Adipose tissue (tissue), 3 donors: ENCODE results near the gene XCL2. TPM values are rescaled to one million over a fixed set of nuclear protein-coding genes. Genes with fewer than 3 reads are reported as not detected.
"Not testable (repeated sequence)": the region's sequence is repeated elsewhere in the genome, so short reads cannot be mapped to it uniquely, and the experiment has no call there.

Experiments
- H3K27ac ChIP-seq: one replicate; pipeline ENCODE4 v1.5.1; 2013; ENCODE audit warnings: low read depth, low read length
- WGBS, 3 donors: extraction: QIAGEN DNeasy Blood & Tissue Kit; methylation state at CpG; one replicate each; pipeline ENCODE4 v1.1.7; 2013; 5-methylcytosine and 5-hydroxymethylcytosine counted together
- polyA plus RNA-seq, 3 donors: library from polyadenylated mRNA; stranded (reverse); fragments of 200-250 nt; gene quantifications; one replicate each; pipeline ENCODE4 v1.2.3, GENCODE V29; 2013
- donor health status: healthy with polysubstance abuse.
- donor health status: Bipolar disorder and iron deficiency.
- donor health status: healthy.

XCL2 gene
- polyA plus RNA-seq: not detected

- H3K27ac ChIP-seq: not testable (repeated sequence)
- 72 to 83% (median 80%) methylated on average over 4 to 5 of the region's 8 CpGs for WGBS, 3 donors
Observed at GRCh38 chr1:168543840-168544498, at the start of gene XCL2. XCL2 (minus strand) TSS chr1:168543997; CDS start chr1:168543964, 33 bp downstream.

GRCh38 chr1:168591641-168592250 lies 47.9 kb upstream of the XCL2 start:
- 57 to 69% (median 66%) methylated on average over 2 of the region's 2 CpGs for WGBS, 3 donors

GRCh38 chr1:168591066-168591465 lies 47.3 kb upstream of the XCL2 start:
- 81 to 89% (median 86%) methylated on average over 5 of the region's 5 CpGs for WGBS, 3 donors
- no peak overlapping the region for H3K27ac ChIP-seq

More at GRCh38 chr1:168591641-168592250, 47.9 kb upstream of the XCL2 start:
- H3K27ac ChIP-seq: no peak overlapping the region

GRCh38 chr1:168589167-168589566 lies 45.4 kb upstream of the XCL2 start:
- WGBS, 3 donors: 82 to 90% (median 87%) methylated on average over 2 of the region's 2 CpGs
- no peak overlapping the region for H3K27ac ChIP-seq

- WGBS, 3 donors: 60 to 100% (median 95%) methylated on average over 1 of the region's 1 CpG
Observed at GRCh38 chr1:168585937-168586336, 42.1 kb upstream of the XCL2 start.

GRCh38 chr1:168585191-168585590 lies 41.4 kb upstream of the XCL2 start:
- H3K27ac ChIP-seq: no peak overlapping the region
- WGBS, 3 donors: 67 to 74% (median 69%) methylated on average over 3 of the region's 3 CpGs

More at GRCh38 chr1:168585937-168586336, 42.1 kb upstream of the XCL2 start:
- H3K27ac ChIP-seq: no peak overlapping the region

- no peak overlapping the region for H3K27ac ChIP-seq
- 76 to 93% (median 89%) methylated on average over 6 of the region's 6 CpGs for WGBS, 3 donors
Observed at GRCh38 chr1:168583571-168583970, 39.8 kb upstream of the XCL2 start.

- WGBS, 3 donors: 61 to 74% (median 65%) methylated on average over 6 of the region's 6 CpGs
- no peak overlapping the region for H3K27ac ChIP-seq
Observed at GRCh38 chr1:168582688-168583336, 39.0 kb upstream of the XCL2 start.

GRCh38 chr1:168581817-168582572 lies 38.2 kb upstream of the XCL2 start:
- no peak overlapping the region for H3K27ac ChIP-seq
- 85 to 93% (median 88%) methylated on average over 4 of the region's 4 CpGs for WGBS, 3 donors

- not testable (repeated sequence) for H3K27ac ChIP-seq
- 78 to 86% (median 80%) methylated on average over 7 of the region's 7 CpGs for WGBS, 3 donors
Observed at GRCh38 chr1:168580991-168581390, 37.2 kb upstream of the XCL2 start.

- WGBS, 3 donors: 83 to 100% (median 93%) methylated on average over 2 of the region's 2 CpGs
Observed at GRCh38 chr1:168580290-168580689, 36.5 kb upstream of the XCL2 start.

GRCh38 chr1:168578531-168579185 lies 34.9 kb upstream of the XCL2 start:
- WGBS, 3 donors: 49 to 67% (median 59%) methylated on average over 2 of the region's 2 CpGs

More at GRCh38 chr1:168580290-168580689, 36.5 kb upstream of the XCL2 start:
- not testable (repeated sequence) for H3K27ac ChIP-seq

GRCh38 chr1:168576245-168576688 lies 32.5 kb upstream of the XCL2 start, which contains the start of gene XCL1:
XCL1 (plus strand) TSS chr1:168576605; CDS start chr1:168576638, 33 bp downstream.
- 76 to 80% (median 77%) methylated on average over 3 to 4 of the region's 6 CpGs for WGBS, 3 donors
- not testable (repeated sequence) for H3K27ac ChIP-seq

More at GRCh38 chr1:168578531-168579185, 34.9 kb upstream of the XCL2 start:
- H3K27ac ChIP-seq: not testable (repeated sequence)

GRCh38 chr1:168574234-168574633 lies 30.4 kb upstream of the XCL2 start:
- not testable (repeated sequence) for H3K27ac ChIP-seq
- WGBS, 3 donors: 1 to 3% (median 3%) methylated on average over 3 to 4 of the region's 4 CpGs

- H3K27ac ChIP-seq: no peak overlapping the region
- 93 to 95% (median 95%) methylated on average over 3 of the region's 3 CpGs for WGBS, 3 donors
Observed at GRCh38 chr1:168572633-168573032, 28.8 kb upstream of the XCL2 start.

GRCh38 chr1:168570652-168571051 lies 26.9 kb upstream of the XCL2 start:
- WGBS, 3 donors: 61 to 79% (median 62%) methylated on average over 3 of the region's 3 CpGs
- H3K27ac ChIP-seq: no peak overlapping the region

GRCh38 chr1:168568346-168568745 lies 24.5 kb upstream of the XCL2 start:
- WGBS, 3 donors: 69 to 74% (median 72%) methylated on average over 1 of the region's 1 CpG
- H3K27ac ChIP-seq: no peak overlapping the region

GRCh38 chr1:168567568-168567967 lies 23.8 kb upstream of the XCL2 start:
- H3K27ac ChIP-seq: no peak overlapping the region
- 93 to 95% (median 94%) methylated on average over 3 of the region's 3 CpGs for WGBS, 3 donors
